HG03575 (cell line): ENCODE measurements around the gene SHROOM3.
"Not testable (repeated sequence)": the region's sequence is repeated elsewhere in the genome, so short reads cannot be mapped to it uniquely, and the experiment has no call there.

Source experiments
- ATAC-seq: cut with Tn5 transposase; IDR thresholded peaks from one replicate; pipeline ENCODE4 v1.9.1; 2021; ENCODE audit not compliant: unreplicated experiment, insufficient number of reproducible peaks, low FRiP score; ENCODE audit errors: extremely low read depth

The SHROOM3 gene

DNA sequence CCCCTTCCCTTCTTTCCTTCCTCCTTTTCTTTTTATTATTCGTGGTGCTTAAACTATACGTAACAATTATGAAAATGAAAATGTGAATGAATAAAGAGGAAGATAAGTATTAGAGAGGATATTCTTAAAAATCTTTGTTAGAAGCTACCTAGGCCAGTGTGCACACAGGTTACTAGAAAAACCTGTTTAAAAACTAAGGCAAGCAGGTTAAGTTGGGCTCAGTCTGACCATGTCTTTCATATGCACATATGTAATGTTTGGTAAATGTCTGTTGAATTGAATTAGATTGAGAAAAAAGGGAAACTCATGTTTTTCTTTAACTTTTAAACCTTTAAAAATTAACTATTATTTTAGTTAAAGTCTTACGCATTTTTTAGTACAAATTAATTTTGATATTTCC is 7.8 kb downstream of the SHROOM3 start:
- no peak for ATAC-seq

DNA sequence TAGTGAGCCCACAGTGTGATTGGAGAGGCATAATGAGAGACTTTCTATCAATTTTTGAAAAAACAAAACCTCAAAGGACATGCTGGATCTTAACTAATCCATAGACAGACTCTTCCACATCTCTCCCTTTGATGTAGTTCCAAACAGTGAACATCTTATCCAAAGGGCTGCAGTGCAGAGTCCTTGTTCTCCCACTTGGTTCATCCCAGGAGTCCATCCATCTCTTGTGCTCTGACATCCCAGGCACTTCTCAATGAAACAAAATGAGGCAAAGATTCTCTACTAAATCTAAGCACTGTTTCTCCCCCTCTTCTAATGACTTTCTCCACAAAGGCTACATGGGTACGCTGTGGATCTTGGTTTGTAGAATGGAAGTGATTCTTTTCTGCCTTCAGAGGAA is 8.3 kb downstream of the SHROOM3 start:
- no peak for ATAC-seq

DNA sequence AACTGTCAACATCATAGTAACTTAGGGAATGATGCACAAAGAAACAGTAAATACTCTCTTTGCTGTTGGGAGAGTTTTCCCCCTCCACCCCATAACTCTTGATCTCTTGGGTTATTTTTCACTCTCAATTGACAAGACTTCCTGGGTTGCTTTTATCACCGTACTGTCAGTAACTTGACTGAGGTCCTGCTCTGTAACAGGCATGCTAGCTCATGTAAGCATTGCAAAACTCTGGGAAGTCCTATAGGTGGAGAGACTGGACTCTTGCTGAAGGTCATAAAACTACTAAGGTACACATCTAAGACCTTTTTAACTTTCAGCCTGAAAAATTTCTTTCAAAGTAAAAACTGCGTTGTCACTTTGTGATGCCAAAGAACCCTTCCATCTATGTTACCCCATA is 10.9 kb downstream of the SHROOM3 start:
- no peak for ATAC-seq

DNA sequence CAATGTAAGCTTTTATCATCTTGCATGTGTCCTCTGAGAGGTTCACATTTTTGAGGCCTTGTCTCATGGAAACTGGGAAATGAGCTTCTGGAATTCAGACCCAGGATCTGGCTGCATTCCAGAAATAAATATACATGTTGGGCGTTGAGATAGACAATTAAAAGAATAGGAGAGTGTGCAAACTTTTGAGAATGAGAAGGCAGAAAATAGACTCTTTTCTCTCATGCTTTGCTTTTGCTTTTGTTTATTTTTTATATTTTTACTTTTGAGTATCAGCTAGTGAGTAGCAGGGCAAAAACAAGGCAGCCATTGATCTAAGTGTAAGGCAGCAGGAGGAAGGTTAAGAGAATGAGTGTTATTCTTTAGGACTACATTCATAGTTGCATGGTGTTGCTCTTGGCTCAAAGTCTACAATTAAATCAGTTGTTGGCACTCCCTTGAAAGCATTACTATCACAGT is 12.4 kb downstream of the SHROOM3 start:
- ATAC-seq: no peak

DNA sequence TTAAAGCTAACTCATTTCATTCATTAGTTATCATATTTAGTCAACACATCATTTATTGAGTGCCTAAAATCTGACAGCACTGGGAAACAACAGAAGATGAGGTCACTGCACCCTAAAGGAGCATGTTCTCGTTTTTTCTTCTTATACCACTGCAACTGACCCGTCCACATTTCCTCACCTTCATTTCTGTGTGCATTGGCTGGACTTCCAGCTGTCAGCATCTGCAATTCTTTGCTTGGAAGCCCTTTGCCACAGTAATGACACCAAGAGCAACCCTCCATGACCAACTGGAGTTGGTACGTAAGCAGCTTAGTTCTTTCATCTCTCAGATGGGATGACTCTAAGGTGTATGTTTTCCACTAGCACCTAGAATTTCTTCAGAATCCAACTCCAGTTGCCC is 13.2 kb downstream of the SHROOM3 start:
- no peak for ATAC-seq

DNA sequence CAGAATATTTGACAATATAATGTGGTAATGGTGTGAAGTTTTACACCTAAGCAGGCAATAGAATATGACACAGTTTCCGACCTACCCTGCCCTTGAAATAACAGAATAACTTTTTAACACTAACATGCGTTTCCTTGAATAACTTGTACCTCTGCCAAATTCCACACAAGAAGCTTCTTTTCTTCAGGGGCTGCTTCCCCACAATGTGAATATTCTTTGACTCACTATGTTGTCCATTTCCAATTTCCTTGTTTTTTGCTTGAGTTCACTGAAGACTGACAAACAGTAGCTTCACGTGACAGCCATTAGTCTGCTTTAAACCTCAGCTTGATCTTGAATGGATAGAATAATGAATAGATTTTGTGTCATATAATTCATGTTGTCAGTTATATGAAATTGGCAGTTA is 14.3 kb downstream of the SHROOM3 start:
- no peak for ATAC-seq

DNA sequence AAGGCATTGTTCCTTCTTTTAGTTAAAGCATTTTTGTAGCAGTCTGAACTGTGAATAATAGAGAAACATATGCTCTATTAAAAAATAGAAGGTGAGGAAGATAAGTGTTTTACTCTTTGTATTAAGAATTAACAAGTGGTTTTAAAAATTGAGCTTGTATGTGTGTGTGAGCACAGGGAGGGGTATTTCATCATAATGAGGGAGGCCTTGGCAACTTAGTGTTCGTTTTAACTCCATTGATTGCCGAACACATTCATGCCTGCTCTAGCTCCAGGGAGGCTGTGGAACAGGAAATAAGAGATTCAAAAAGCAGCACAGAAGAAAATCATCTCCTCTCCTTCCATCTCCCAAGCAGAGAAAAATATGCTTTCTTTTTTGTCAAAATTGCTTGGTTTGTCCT is 14.8 kb downstream of the SHROOM3 start:
- no peak for ATAC-seq

DNA sequence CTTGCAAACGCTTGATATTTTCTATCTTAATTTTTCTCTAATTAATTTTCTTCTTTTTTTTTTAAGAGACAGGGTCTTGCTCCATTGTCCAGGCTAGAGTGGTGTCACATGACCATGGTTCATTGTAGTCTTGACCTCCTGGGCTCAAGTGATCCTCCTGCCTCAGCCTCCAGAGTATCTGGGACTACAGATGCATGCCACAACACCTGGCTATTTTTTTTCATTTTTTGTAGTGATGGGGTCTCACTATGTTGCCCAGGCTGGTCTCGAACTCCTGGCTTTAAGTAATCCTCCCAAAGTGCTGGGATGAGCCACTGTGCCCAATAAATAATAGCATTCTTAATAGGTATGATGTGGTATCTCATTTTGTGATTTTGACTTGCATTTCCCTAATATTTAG is 18.2 kb downstream of the SHROOM3 start:
- ATAC-seq: no peak

DNA sequence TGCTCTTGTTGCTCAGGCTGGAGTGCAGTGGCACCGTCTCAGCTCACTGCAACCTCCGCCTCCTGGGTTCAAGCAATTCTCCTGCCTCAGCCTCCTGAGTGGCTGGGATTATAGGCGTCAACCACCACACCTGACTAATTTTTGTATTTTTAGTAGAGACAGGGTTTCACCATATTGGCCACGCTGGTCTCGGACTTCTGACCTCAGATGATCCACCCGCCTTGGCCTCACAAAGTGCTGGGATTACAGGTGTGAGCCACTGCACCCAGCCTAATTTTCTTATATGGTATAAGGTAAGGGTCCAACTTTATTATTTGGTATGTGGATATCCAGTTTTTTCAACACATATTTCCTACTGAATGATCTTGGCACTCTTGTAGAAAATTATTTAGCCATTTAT is 19.0 kb downstream of the SHROOM3 start:
- not testable (repeated sequence) for ATAC-seq

DNA sequence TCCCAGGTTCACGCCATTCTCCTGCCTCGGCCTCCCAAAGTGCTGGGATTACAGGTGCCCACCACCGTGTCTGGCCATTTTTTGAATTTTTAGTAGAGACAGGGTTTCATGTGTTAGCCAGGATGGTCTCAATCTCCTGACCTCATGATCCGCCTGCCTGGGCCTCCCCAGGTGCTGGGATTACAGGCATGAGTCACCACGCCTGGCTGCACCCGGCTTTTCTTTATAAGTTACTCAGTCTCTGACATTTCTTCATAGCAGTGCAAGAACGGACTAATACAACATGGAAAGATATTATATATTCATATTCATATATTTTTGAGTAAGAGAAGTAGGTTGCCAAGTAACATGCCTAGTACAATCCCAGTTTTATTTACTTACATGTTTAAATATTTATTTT is 22.9 kb downstream of the SHROOM3 start:
- no peak for ATAC-seq

DNA sequence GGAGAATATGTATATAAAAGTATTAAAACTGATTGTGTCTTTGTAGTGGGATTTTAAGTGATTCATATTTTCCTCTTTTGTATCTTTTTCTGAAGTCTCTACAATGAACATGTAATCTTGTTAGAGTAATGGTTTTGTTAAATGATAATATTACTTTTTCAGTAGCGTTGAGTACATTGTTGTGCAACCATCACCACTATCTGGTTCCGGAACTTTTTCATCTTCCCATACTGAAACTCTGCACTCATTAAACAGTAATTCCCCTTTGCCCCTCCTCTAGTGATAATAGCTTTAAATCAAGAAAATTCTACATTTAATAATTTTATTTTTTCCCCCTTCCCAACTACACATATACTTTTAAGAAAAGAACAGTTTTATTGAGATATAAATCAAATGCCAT is 23.3 kb downstream of the SHROOM3 start:
- ATAC-seq: no peak

DNA sequence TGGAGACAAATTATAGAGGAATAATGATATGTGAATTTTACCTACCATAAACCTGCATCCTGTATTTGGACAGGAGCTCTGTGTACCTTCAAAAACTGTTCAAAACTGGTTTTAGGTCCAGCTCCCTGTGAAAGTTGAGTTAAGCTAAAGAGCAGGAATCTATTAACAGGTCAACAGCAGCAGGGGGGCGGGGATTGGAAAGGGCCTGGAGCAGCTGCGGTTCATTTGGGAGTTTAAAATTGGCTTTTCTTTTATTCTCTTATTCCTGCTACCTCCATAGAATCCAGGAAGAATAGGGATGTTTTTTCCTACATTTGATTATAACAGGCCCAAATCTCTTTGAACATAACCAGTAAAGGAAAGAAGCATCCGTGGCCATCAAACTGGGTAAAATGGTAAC is 23.8 kb downstream of the SHROOM3 start:
- no peak for ATAC-seq

DNA sequence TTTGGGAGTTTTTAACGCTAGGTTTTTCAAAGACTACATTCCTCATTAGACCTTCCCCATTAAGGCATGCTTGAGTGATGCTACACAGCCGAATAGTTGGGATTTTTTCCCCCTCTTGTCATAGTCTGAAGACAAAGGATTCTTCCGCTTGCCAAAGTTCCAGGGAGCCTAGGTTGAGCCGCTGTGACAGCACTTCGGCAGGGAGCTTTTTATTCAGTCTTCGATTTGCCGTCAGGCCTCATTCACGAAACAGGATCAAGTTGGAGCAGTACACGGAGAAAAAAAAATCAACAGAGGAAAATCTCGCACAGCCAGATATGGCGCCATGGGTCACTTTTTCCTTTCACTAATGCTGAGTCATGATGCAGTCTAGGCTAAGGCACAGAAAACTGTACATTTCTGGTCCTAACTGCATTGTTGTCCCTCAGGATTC is 24.3 kb downstream of the SHROOM3 start:
- ATAC-seq: no peak

DNA sequence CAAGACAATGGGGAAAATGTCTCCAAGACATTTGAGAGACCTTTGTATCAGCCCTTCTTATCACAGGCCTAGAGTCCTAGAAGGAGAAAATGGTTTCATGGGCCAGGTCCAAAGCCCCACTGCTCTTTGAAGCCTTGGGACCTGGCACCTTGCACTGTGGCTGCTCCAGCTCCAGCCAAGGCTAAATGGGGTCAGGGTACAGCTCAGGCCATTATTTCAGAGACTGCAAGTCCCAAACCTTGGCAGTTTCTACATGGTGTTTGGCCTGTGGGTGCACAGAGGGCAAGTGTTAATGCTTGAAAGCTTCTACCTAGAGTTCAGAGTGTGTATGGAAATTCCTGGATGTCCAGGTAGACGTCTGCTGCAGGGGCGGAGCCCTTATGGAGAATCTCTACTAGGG is 28.5 kb downstream of the SHROOM3 start:
- no peak for ATAC-seq

DNA sequence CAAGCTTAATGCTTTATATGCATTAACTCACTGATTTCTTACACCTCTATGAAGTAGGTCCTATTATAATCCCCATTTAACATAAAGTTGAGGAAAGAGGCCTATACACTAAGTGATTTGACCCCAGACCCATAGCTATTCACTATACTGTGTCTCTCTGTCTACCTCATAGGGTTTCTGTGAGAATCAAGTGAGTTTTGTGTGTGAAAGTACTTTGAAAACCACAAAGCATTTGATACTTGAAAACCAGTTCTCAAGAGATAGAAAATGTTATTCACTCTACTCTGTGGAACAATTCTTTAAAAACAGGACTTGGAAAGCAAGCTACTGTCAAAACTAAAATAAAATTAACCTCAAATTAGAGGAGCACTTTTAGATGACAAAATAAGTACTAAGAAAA is 35.0 kb downstream of the SHROOM3 start:
- no peak for ATAC-seq

DNA sequence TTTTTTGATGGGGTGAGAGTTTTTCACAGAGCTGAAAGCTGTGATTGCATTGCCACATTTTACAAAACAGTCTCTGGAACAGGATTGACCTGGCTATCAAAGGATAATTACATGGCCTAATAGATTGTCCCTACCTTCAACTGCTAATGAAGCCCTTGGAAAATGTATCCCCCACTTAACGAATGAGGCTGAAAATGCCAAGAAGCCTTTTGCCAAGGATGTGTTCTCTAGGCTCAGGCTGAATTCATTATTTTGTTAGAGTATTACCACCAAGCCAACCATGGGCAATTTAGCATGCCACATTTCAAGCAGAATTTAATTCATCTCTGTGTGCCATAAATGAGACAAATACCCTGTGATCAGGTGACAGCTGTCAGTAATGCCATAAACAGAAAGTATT is 35.5 kb downstream of the SHROOM3 start:
- no peak for ATAC-seq

DNA sequence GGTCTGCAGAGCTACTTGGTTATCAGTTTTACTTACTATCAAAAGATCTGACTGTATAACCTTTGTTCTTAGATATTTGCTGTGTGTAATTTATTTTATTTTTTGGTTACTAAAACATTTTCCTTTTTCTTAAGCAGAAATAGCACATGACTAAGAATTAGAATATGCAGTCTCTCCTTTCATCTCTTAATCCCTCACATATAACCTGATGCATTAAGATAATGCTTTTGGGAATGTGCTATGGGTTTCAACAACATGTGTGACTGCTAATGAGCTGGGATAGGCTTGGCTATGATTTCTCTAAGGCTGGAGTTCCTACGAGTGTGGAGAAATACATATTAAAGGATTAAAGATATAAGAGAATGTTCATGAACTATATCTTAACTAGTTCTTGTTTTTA is 41.5 kb downstream of the SHROOM3 start:
- ATAC-seq: no peak

DNA sequence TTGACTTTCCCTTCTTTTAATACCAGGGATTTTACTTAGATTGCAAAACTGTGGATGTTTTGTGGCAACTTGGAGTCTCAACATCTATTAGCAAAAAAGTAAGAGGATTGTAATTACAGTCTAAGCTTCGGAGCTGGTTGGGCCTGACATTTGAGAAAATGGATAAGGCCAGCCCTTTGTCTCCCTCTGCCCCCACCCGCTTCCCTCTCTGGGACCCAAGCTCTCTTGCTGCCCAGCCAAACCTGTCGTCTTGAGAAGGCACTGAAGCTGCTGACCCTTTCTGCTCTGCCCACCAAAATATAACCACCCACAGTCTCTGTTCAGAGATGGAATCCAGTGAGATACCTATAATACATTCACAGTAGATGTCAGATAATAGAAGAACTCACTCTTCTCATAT is 49.6 kb downstream of the SHROOM3 start:
- no peak for ATAC-seq

DNA sequence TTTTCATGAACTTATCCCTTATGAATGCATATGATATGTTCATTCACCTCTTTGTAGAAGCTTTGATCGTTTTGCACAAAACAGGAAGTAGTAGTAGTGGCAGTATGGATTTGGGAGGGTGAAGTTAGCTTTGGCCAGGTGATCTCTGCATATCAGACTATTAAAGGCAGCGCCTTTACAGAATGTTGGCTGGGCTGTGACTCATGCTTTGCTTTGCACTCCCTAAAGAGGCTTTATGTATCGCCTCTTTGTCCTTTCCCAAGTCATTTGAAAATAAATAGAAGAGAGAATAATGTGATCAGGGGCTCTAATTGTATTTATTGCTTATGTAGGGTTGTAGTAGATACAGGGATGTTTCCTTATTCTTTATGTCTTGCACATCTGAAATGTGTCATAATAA is 50.4 kb downstream of the SHROOM3 start:
- ATAC-seq: no peak

DNA sequence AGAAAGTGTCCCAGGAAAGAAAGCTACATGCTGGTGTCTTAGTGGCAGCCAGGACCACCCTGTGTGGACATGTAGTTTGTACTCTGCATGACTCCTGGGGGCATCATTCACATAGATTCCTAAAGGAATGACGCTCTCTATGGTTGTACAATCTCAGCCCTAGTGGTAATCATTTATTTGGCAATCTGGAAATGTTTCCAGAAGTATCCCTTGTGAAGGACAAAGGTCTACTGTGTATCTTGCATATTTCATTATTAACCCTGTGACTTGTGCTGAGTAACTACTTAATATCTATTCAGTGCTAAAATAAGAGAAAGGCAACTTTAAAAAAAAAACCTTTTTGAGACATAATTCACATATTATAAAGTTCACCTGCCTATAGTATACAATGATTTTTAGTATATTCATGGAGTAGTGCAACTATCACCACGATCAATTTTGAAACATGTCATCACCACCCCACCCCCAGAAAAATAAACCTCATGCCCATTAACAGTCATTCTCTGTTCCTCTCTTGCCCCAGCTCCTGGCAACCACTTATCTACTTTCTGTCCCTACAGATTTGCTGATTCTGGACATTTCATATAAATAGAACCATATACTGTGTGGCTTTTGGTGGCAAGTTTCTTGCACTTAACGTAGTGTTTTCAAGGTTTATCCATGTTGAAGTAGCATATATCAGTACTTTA is 51.7 kb downstream of the SHROOM3 start:
- ATAC-seq: no peak

DNA sequence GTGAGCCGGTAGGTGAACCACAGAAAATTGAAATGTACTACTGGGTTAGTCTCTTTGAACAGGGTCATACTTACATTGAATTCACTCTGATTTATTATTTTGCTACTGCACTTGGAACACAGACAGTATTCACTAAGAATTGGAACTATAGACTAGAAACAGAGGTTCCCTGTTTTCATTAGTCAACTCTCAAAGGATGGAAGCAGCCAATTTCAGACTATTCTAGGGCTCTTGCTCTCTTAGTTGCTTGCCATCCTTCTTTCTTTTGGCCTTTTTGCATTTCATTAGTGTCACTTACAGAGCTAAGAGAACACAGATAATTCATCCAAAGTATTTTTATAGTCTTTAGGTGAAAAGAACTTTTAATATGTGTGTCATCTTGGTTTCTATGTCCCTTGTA is 52.6 kb downstream of the SHROOM3 start:
- ATAC-seq: no peak
